PFSK-1 (cell line): ENCODE data around the gene PRSS33.

Experiments
- POLR2AphosphoS5 ChIP-seq: IDR thresholded peaks from 2 replicates; pipeline ENCODE4 v1.6.1; 2012; ENCODE audit warnings: low read depth, mild to moderate bottlenecking, control low read depth, low read length, moderate library complexity
- SIN3A ChIP-seq: IDR thresholded peaks from 2 replicates; pipeline ENCODE4 v1.6.1; 2012; ENCODE audit warnings: mild to moderate bottlenecking, low read length, moderate library complexity, borderline replicate concordance; ENCODE audit not compliant: insufficient read depth
- TAF1 ChIP-seq: IDR thresholded peaks from 2 replicates; pipeline ENCODE4 v1.6.1; 2012; ENCODE audit warnings: low read length, control low read depth, borderline replicate concordance; ENCODE audit not compliant: insufficient read depth
- TF ChIP-seq, protein P1 (sequence below), 2 experiments: IDR thresholded peaks; 2 replicates each; pipeline versions ENCODE4 v1.6.1 to v1.8.0; 2011 to 2012; ENCODE audit warnings: low read depth in 2 of 2, low read length in 2 of 2, control low read depth in 1 of 2, inconsistent platforms in 1 of 2, mild to moderate bottlenecking in 1 of 2, moderate library complexity in 1 of 2; ENCODE audit not compliant: insufficient read depth in 1 of 2

DNA sequence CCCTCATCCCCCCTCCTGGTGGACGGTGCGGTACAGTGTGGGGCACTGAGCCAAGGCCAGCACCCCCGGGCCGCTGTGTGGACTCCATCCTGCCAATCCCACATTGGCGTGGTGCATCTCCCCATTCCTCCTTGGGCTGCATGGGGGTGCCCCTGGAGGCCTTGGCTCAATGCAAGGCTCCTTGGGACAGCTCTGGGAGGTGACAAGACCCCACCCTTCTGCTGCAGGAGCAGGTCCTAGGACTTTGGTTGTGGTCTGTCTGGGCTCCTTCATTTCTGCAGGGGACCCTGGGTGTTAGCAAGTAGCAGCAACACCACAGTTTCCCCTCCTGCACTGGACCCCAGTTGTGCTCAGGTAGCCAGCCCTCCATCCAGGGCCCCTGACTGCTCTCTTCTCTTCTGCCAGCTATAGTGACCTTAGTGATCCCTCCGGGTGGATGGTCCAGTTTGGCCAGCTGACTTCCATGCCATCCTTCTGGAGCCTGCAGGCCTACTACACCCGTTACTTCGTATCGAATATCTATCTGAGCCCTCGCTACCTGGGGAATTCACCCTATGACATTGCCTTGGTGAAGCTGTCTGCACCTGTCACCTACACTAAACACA is 31.0 kb upstream of the PRSS33 start:
- TF ChIP-seq TAF1 (no peak), POLR2AphosphoS5 (no peak), SIN3A (no peak)
- TF ChIP-seq, protein P1, sequence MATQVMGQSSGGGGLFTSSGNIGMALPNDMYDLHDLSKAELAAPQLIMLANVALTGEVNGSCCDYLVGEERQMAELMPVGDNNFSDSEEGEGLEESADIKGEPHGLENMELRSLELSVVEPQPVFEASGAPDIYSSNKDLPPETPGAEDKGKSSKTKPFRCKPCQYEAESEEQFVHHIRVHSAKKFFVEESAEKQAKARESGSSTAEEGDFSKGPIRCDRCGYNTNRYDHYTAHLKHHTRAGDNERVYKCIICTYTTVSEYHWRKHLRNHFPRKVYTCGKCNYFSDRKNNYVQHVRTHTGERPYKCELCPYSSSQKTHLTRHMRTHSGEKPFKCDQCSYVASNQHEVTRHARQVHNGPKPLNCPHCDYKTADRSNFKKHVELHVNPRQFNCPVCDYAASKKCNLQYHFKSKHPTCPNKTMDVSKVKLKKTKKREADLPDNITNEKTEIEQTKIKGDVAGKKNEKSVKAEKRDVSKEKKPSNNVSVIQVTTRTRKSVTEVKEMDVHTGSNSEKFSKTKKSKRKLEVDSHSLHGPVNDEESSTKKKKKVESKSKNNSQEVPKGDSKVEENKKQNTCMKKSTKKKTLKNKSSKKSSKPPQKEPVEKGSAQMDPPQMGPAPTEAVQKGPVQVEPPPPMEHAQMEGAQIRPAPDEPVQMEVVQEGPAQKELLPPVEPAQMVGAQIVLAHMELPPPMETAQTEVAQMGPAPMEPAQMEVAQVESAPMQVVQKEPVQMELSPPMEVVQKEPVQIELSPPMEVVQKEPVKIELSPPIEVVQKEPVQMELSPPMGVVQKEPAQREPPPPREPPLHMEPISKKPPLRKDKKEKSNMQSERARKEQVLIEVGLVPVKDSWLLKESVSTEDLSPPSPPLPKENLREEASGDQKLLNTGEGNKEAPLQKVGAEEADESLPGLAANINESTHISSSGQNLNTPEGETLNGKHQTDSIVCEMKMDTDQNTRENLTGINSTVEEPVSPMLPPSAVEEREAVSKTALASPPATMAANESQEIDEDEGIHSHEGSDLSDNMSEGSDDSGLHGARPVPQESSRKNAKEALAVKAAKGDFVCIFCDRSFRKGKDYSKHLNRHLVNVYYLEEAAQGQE (IDR thresholded peaks at IDR 0.05; ENCODE audit: insufficient read depth in 1 of 2, low read depth in 2 of 2, low read length in 2 of 2), result no peak
